ENCODE data around the gene BTK.

- TF ChIP-seq POLR2A (IDR thresholded peaks at IDR 0.05; ENCODE audit: low read depth, low read length) (no peak), PAX5 (IDR thresholded peaks at IDR 0.05; ENCODE audit: insufficient read depth, low read length, severe bottlenecking) (no peak), POLR2AphosphoS5 (IDR thresholded peaks at IDR 0.05; ENCODE audit: low read depth, low read length) (no peak), TAF1 (IDR thresholded peaks at IDR 0.05; ENCODE audit: low read depth, low read length) (no peak), POU2F2 (IDR thresholded peaks at IDR 0.05; ENCODE audit: low read depth, low read length) (no peak), SPI1 (IDR thresholded peaks at IDR 0.05; ENCODE audit: low read depth, low read length) (peak; percentile 71)
Observed at GRCh38 chrX:101303790-101304189, 82.2 kb downstream of the BTK start.
